Jurkat, Clone E6-1 (cell line): ENCODE measurements around the gene TRPM5.

Experiments used
- DNase-seq: peaks from one replicate; pipeline ENCODE4 v3.0.0-alpha.2; 2011; ENCODE audit warnings: low read depth, low spot score
- H3K4me3 ChIP-seq: 2 replicates; pipeline ENCODE4 v1.5.1; 2011; ENCODE audit warnings: mild to moderate bottlenecking, low read length, control low read depth, moderate library complexity

TRPM5 gene

GRCh38 chr11:2414616-2415015 lies 29.7 kb downstream of the TRPM5 start:
- no peak overlapping the region for H3K4me3 ChIP-seq
- DNase-seq = no peak

GRCh38 chr11:2413742-2414579 lies 30.4 kb downstream of the TRPM5 start:
- H3K4me3 ChIP-seq = no peak overlapping the region
- no peak for DNase-seq

- DNase-seq = no peak
- no peak overlapping the region for H3K4me3 ChIP-seq
Observed at GRCh38 chr11:2412323-2412722, 32.0 kb downstream of the TRPM5 start.

GRCh38 chr11:2411446-2412305 lies 32.6 kb downstream of the TRPM5 start:
- H3K4me3 ChIP-seq = no peak overlapping the region
- DNase-seq = no peak

- no peak overlapping the region for H3K4me3 ChIP-seq
Observed at GRCh38 chr11:2410616-2411015, 33.7 kb downstream of the TRPM5 start.

GRCh38 chr11:2409611-2410468 lies 34.5 kb downstream of the TRPM5 start:
- no peak overlapping the region for H3K4me3 ChIP-seq
- DNase-seq = no peak

More at GRCh38 chr11:2410616-2411015, 33.7 kb downstream of the TRPM5 start:
- DNase-seq = no peak

- H3K4me3 ChIP-seq = no peak overlapping the region
- DNase-seq = no peak
Observed at GRCh38 chr11:2409126-2409525, 35.2 kb downstream of the TRPM5 start.

- DNase-seq = no peak
- no peak overlapping the region for H3K4me3 ChIP-seq
Observed at GRCh38 chr11:2408671-2409070, 35.6 kb downstream of the TRPM5 start.

GRCh38 chr11:2406878-2407410 lies 37.4 kb downstream of the TRPM5 start:
- DNase-seq = no peak
- H3K4me3 ChIP-seq = no peak overlapping the region

- no peak overlapping the region for H3K4me3 ChIP-seq
- no peak for DNase-seq
Observed at GRCh38 chr11:2406451-2406850, 37.9 kb downstream of the TRPM5 start.

- no peak overlapping the region for H3K4me3 ChIP-seq
- DNase-seq = no peak
Observed at GRCh38 chr11:2404735-2405196, 39.5 kb downstream of the TRPM5 start.

GRCh38 chr11:2402890-2403645 lies 41.2 kb downstream of the TRPM5 start:
- no peak overlapping the region for H3K4me3 ChIP-seq
- DNase-seq = no peak

GRCh38 chr11:2402106-2402505 lies 42.2 kb downstream of the TRPM5 start:
- peak overlapping the region; percentile 98 for H3K4me3 ChIP-seq
- no peak for DNase-seq

- DNase-seq = no peak
- H3K4me3 ChIP-seq = peak overlapping the region; percentile 98
Observed at GRCh38 chr11:2401436-2401984, 42.8 kb downstream of the TRPM5 start.

- peak overlapping the region; percentile 98 for H3K4me3 ChIP-seq
- no peak for DNase-seq
Observed at GRCh38 chr11:2400762-2401435, 43.4 kb downstream of the TRPM5 start.

GRCh38 chr11:2400069-2400761 lies 44.1 kb downstream of the TRPM5 start, which contains the start of gene TSSC4:
Gene TSSC4 (plus strand): TSS chr11:2400750. CDS start chr11:2402634, 1,884 bp downstream.
- peak; percentile 100 for DNase-seq
- H3K4me3 ChIP-seq = peak within 1 kb of the TSS; percentile 98
